GM18907 (cell line): ENCODE results near the gene CCDC197.

Experiments
- ATAC-seq: cut with Tn5 transposase; IDR thresholded peaks from one replicate; pipeline ENCODE4 v1.9.1; 2021; ENCODE audit warnings: mild to moderate bottlenecking, moderate library complexity; ENCODE audit not compliant: unreplicated experiment

Gene CCDC197

DNA sequence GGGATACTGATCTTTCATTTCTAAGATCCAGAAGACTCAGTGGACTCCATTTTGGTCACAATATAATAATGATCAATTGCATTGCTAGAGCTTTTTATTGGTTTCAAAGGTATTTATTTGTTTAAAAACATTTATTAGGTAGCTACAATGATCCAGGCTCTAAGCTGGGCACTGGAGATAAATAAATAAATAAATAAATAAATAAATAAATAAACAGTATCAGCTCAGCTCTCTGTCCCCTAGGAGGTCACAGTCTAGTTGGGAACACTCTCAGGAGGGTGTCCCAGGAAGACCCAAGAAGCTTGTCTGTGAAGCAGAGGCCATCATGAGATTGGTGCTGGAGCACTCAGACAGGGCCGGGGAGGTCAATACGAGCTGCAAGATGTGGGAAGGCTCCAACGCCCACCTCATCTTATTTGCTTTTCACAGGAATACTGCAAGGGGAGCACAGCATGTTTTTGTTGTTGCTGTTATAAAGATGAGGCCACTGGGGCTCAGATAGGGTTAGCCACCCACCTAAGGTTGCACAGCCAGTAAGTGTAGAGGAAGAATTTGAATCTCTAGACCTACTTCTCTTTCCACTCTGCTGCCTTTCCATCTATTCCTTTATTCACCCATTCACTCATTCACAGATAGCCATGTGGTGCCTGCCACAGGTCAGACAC is 36.2 kb upstream of the CCDC197 start:
- ATAC-seq, result no peak

DNA sequence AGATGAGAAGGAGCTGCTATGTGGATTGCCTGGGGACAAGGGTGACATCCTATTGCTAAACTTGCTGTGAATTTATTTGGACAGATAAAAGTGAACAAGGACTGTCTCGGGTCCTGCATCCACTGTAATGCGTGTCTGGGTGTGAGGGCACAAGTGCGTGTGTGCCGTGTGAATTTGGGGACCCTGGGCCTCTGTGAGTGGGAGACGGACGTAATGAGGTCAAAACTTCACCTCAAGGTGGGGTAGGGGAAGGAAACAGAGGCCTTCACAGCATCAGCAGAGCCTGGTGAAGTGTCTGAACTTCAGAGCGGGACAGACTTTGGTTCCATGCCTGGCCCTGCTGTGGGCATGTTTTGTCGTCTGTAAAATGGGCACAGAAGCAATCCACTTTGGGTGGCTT is 35.5 kb upstream of the CCDC197 start:
- ATAC-seq, result no peak

DNA sequence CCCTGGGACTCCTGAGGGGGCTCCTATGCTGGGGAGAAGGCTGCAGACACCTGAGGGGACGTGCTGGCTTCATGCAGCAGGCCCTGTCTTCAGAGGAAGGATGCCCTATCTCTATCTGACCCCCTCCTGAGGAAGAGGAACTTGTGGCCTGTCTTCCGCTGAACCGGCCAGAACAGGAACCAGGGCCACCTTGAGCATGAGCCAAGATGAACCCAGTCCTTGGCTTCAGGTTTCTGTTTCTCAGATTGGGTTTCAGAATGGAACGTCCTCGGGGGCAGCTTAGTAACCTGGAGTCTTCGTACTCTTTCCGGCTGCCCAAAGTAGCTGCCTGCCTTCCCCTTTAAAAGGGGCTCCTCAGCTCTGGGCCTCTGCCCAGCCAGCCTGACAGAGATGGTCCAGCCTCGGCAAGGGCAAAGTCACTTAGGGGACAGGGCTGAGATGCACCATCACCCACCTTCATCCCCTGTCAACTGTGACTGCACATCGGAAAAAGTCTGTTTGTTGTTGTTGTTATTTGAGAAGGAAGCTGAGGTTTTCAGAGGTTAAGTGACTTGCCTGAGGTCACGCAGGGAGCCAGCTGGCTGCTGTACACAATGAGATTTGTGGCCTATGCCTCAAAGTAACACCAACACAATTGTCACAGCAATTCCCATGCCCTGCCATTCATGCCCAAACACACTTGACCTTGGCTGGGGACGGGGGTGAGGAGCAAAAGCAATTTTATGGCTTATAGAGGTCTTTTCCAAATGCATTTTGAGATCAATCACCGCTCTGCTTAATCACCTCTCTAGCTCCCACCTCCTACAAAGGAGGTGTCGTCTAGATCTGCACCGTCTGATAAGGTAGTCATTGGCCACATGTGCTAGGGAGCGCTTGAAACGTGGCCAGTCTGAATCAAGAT is 34.1 kb upstream of the CCDC197 start:
- ATAC-seq, result peak; percentile 62

DNA sequence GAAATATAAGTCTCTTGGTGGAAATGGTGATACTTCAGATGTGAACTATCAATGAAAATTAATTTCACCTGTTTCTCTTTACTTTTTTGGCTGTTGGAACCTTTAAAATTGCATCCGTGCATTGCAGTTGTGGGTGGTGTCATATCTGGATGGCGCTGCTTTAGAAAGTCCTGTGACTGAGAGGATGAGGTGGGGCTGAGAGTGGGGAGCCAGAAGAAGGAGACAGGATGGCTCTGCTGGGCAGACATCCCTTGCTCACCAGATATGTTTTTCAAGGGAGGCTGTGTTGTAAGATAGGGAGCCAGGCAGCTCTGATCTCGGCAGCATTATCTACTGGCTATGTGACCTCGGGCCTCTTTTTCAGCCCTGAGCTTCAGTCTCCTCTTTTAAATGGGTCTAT is 33.4 kb upstream of the CCDC197 start:
- no peak for ATAC-seq

- no peak for ATAC-seq
Measured at GRCh38 chr14:93964281-93964680, 32.8 kb upstream of the CCDC197 start.

DNA sequence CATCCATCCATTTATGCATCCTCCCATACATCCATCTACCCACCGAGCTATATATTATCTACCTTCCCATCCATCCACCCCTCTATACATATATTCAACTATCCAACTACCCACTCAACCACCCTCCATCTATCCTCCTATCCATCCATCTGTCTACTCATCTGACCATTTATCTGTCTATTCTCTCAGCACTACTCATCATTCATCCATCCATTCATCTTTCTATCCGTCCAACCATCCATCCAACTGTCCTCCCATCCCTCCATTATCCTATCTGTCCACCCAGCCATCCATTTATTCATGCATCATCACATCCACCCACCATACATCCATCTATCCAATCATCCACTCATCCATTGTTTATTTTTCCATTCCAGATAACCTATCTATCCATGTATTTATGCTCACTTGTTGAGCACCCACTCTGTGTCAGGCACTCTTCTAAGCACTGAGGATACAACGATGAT is 32.2 kb upstream of the CCDC197 start:
- ATAC-seq, result no peak

DNA sequence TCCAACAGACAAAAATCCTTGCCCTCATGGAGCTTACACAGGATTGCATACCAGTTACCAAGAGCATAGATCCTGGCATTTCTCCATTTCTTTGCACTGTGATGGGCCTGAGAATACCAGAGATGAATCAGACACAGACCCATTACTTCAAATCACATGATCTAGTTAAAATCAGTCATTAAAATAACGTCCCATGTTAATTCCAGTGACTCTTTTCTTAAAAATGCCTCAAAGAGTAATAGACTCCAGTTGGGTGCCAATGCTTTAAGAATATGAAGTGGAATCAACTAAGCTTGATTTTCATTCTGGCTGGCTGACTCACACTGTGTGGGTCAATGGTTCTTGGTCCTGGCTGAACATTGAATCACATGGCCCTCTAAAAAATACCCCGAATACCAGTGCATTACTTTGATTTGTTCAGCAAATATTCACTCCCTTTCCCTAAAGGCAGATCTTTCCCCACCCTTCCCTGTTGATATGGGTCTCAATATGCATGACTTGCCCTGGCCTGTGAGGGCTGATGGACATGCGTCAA is 31.7 kb upstream of the CCDC197 start:
- no peak for ATAC-seq

GRCh38 chr14:93965946-93966474 is 31.1 kb upstream of the CCDC197 start:
- no peak for ATAC-seq

GRCh38 chr14:93967637-93968250 is 29.4 kb upstream of the CCDC197 start:
- ATAC-seq, result peak; percentile 46

DNA sequence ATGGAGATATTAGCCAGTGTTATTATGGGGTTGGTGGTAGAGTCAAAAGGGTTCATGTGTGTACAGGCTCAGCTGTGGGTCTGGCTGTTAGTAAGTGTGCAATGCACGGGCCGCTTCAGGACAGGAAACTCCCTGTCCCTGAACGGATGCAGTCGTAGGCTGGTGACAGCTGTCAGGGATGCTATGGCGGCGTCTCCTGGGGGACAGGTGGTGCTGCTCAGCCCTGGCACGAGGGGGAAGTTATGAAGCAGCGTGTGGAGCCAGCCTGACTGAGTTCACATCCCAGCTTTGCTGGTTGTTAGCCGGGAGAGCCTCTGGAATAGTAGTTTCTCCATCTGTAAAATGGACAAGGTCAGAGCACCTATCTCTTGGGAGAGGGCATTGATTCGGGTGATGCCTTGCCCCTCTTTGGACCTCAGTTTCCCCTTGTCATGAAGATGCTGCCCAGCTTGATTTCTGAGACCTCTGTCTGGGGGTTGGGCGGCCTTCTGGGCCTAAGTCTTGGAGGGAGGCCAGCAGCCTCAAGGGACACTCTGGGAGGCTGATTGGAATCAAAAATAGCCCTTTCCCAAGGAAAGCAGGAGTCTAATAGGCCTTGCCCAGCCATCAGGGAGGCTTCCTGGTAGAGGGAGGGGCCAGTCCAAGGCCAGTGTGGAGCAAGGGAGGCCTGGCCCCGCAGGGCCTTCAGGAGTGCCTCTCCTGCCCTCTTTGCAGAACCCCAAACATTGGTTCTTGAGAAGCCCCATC is 27.8 kb upstream of the CCDC197 start:
- peak; percentile 29 for ATAC-seq

DNA sequence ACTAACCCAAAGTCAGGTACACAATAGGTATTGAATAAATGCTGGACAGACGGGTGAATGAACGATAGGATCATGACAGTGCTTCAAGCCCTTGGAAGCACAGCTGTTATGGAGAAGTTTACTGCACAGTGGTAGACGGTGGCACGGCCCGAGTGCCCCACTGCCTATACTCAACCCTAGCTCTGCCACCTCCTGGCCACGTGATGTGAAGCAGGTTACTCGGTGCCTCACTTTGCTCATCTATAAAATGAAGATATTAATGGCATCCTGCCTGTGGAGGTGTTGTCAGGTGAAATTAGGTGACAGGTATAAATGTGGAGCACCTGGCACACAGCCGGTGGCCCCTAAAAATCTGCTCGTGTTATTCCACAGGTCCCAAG is 26.5 kb upstream of the CCDC197 start:
- ATAC-seq, result peak; percentile 24

DNA sequence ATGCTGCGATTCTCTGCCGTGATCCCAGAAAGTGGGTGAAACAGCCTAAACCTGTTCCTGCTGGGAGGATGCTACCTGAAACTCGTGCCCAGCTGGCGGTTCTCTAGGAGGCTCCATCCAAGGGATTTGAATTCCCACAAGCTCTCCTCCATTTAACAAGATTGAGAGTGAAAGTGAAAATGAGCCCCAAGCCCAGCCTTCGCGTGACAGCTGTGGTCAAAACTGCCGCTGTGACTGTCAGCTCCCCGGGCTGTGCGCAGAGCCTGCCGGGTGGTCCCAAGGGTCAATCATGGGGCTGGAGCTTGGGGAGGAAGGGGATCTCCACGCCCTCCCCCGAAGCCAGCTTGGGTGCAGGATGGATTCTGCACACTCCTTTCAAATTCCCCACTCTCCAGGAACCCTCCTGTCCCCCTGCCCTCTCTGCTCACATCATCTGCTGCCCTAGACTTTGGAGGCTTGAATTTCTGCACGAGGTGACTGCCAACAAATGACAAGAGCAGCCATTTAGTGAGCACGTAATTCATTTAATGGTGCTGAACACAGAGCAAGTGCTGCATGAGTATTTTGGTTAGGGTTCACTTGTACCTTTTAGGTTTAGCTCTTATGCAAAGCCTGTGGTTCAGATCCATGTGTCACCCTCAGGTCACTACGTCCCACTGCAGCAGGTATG is 26.0 kb upstream of the CCDC197 start:
- ATAC-seq, result peak; percentile 43

DNA sequence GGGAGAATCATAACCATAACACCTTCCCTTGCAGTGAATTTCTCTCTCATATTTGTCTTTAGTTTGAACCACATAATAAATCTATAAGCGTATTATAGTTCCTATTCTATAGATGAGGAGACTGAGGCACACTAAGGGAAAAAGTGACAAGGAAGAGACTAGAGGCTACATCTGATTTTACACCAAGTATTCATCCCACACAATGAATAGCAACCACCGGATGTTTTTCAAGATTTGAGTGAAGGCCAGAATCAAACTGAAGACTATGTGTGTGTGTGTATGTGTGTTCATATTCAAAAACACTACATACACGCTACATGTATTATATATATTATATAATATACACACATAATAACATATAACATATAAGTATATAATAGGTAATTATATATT is 25.5 kb upstream of the CCDC197 start:
- ATAC-seq, result no peak

- no peak for ATAC-seq
Measured at GRCh38 chr14:93972618-93973205, 24.4 kb upstream of the CCDC197 start.

- no peak for ATAC-seq
Measured at GRCh38 chr14:93973607-93974006, 23.5 kb upstream of the CCDC197 start.

DNA sequence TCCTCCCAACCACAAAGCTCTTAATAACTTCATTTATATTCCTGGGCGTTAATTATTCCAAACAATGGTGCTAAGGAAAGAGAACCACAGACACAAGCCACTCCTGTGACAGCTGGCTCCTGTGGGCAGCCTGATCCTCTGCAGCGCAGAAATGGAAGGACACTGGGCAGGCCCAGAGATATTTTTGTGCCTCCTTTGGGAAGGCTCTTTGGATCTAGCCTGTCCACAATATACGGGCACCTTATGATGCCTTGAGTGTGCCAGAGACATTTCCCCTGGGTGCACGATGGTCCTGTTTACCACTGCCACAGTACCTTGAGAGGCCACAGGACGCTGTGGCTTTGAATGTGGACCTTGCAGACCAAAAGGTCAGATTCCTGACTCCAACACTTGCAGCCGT is 22.8 kb upstream of the CCDC197 start:
- no peak for ATAC-seq

DNA sequence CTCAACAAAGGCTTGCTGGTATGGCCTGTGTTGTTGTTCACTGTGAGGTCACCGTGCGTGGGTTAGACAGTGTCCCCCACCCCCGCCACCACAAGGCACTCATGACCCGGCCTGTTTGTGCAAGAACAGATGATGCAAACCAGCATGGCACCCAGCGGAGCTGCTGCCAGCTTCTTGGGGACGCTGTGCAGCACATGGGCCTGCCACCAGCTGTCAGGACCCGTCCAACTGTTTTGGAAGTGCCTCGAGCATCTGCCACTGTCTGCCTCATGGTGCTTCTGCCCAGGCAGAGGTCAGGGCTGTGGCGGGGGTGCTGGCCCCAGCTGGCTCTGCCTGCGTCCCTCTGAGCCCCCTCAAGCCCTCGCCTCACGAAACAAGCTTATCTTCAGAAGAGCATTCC is 22.3 kb upstream of the CCDC197 start:
- no peak for ATAC-seq

GRCh38 chr14:93975791-93976476 is 21.2 kb upstream of the CCDC197 start:
- ATAC-seq, result peak; percentile 60

GRCh38 chr14:93976477-93977057 is 20.5 kb upstream of the CCDC197 start, which contains the start of gene ASB2:
Gene ASB2, minus strand, starts transcription at chr14:93976570. Its CDS starts 12,031 bp downstream, at chr14:93964539.
- ATAC-seq, result peak; percentile 6
